Keratinocyte (primary cell): ENCODE measurements around the gene ZNF407. TPM values are rescaled to one million over a fixed set of nuclear protein-coding genes. Genes with fewer than 3 reads are reported as not detected.

Experiments
- DNase-seq: peaks from one replicate; pipeline ENCODE4 v3.0.0-alpha.2; 2011; ENCODE audit warnings: low read depth, missing footprints, low spot score
- FAIRE-seq: peaks from 2 replicates; lab custom pipeline; 2011; peaks lifted over from hg19 to GRCh38; lab: Jason Lieb, UNC
- H2AFZ ChIP-seq: 2 replicates; pipeline ENCODE4 v1.6.0; 2012; ENCODE audit warnings: low read length, control low read depth, inconsistent platforms; ENCODE audit not compliant: control insufficient read depth
- H3K27ac ChIP-seq: 2 replicates; pipeline ENCODE4 v1.5.1; 2011; ENCODE audit warnings: low read length; ENCODE audit not compliant: control insufficient read depth, insufficient read depth
- H3K27me3 ChIP-seq: 3 replicates; pipeline ENCODE4 v1.6.0; 2011; ENCODE audit warnings: low read length; ENCODE audit not compliant: control insufficient read depth, insufficient read depth; ENCODE audit errors: extremely low read depth
- H3K36me3 ChIP-seq, 2 experiments: 2 replicates in 1 of 2; 3 replicates in 1 of 2; pipeline ENCODE4 v1.5.1; 2011; ENCODE audit warnings: low read length in 2 of 2, mild to moderate bottlenecking in 1 of 2; ENCODE audit not compliant: control insufficient read depth in 2 of 2, insufficient read depth in 2 of 2; ENCODE audit errors: extremely low read depth in 1 of 2
- H3K4me1 ChIP-seq: 3 replicates; pipeline ENCODE4 v1.5.1; 2011; ENCODE audit warnings: low read length; ENCODE audit not compliant: control insufficient read depth, insufficient read depth; ENCODE audit errors: extremely low read depth
- H3K4me2 ChIP-seq: 3 replicates; pipeline ENCODE4 v1.6.0; 2011; ENCODE audit warnings: low read depth, low read length; ENCODE audit not compliant: control insufficient read depth, insufficient read depth; ENCODE audit errors: extremely low read depth
- H3K4me3 ChIP-seq, 3 experiments: fragments of 200-600 bp in 1 of 3; sonication (generic) in 1 of 3; 2 replicates in 2 of 3; 3 replicates in 1 of 3; pipeline ENCODE4 v1.5.1; 2011 to 2016; ENCODE audit warnings: low read length in 3 of 3, mild to moderate bottlenecking in 3 of 3, control low read depth in 2 of 3, inconsistent platforms in 1 of 3, low read depth in 1 of 3, mixed read lengths in 1 of 3, mixed run types in 1 of 3, moderate library complexity in 1 of 3; ENCODE audit not compliant: control insufficient read depth in 2 of 3, insufficient read depth in 2 of 3; ENCODE audit errors: extremely low read depth in 1 of 3
- H3K79me2 ChIP-seq: 2 replicates; pipeline ENCODE4 v1.6.0; 2012; ENCODE audit warnings: low read length; ENCODE audit not compliant: control insufficient read depth, insufficient read depth
- H3K9ac ChIP-seq: 3 replicates; pipeline ENCODE4 v1.6.0; 2011; ENCODE audit warnings: low read length; ENCODE audit not compliant: control insufficient read depth, insufficient read depth; ENCODE audit errors: extremely low read depth
- H3K9me1 ChIP-seq: 3 replicates; pipeline ENCODE4 v1.6.0; 2011; ENCODE audit warnings: low read length; ENCODE audit not compliant: control insufficient read depth, insufficient read depth; ENCODE audit errors: extremely low read depth
- H3K9me3 ChIP-seq: 2 replicates; pipeline ENCODE4 v1.5.1; 2012; ENCODE audit warnings: low read depth, low read length; ENCODE audit not compliant: control insufficient read depth
- H4K20me1 ChIP-seq: 3 replicates; pipeline ENCODE4 v1.6.0; 2011; ENCODE audit warnings: low read length; ENCODE audit not compliant: control insufficient read depth, insufficient read depth; ENCODE audit errors: extremely low read depth
- EZH2 ChIP-seq: IDR thresholded peaks from one replicate; pipeline ENCODE4 v1.6.1; 2012; ENCODE audit warnings: inconsistent platforms, mild to moderate bottlenecking, low read length, moderate library complexity
- dilution Hi-C: fragments of 300-500 bp; cut with MboI; formaldehyde crosslinking; loops from one replicate; pipeline ENCODE4 v1.7.0; 2020; ENCODE audit warnings: low sequenced_read_pairs; ENCODE audit not compliant: extremely low pct_ligation_motif_present
- polyA plus RNA-seq, 5 experiments: library from polyadenylated mRNA; depleted of rRNA in 3 of 5; stranded (reverse) in 3 of 5; stranded (forward) in 1 of 5; unstranded in 1 of 5; fragments of >200 nt; gene quantifications; 1 replicate in 1 of 5; 2 replicates in 3 of 5; 3 replicates in 1 of 5; pipeline versions ENCODE4 v1.2.1 to v1.2.3, GENCODE V29; 2011 to 2012; ENCODE audit warnings: missing spikeins in 2 of 5, low read depth in 1 of 5, low replicate concordance in 1 of 5
- TF ChIP-seq, protein P1 (sequence below), 3 experiments: IDR thresholded peaks in 1 of 3; conservative IDR thresholded peaks in 1 of 3; optimal IDR thresholded peaks in 1 of 3; 2 replicates in 2 of 3; 3 replicates in 1 of 3; pipeline versions ENCODE3 to v1.5.1; 2011; ENCODE audit warnings: low read length in 3 of 3, mild to moderate bottlenecking in 3 of 3, moderate library complexity in 2 of 3, control low read depth in 1 of 3, inconsistent platforms in 1 of 3; ENCODE audit not compliant: insufficient read depth in 2 of 3; ENCODE audit errors: extremely low read depth in 1 of 3

The ZNF407 gene
- polyA plus RNA-seq, 1 donor (not counting 4 experiments of a cell fraction or from before 2014, with no cell fraction given), result 3.8 TPM

DNA sequence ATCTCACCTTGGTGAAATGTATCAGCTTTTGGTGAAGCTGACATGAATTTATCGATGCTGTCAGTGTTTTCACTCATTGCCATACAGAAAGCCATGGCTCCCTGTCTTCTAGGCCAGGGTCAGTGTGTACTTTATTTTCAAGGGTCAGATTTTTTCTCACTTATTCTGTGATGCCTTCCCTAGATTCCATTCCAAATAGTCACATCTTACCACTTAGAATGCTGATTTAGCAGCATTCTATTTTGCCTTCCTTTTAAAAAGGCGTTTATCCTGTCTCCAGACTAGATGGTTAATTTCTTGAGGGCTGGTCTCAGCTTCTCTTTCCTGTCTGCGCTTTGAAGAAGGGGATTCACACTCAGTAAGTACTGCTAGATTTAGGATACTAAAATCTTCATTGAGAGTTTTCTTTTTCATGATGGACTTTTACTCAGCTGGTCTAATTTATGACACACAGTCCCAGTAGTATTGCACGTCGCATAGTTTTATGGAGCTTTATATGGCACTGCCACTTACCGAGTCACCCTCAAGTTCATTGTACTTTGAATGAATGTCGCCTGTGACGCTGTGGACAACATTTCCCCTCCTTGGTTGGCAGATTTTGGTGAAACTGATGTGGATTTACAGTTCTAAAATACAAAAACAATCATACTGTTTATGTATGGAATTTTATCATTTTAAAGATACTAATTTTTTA is 194.0 kb downstream of the ZNF407 start:
- Histone ChIP-seq H3K79me2 (no peaks in the 10 kb centered on the region), H3K27ac (no peak overlapping the region), H4K20me1 (no peaks in the 10 kb centered on the region), H3K9me3 (no peaks in the 10 kb centered on the region), H3K36me3 (no peaks in the 10 kb centered on the region), H3K9ac (no peak overlapping the region), H3K4me2 (no peak overlapping the region), H2AFZ (no peak overlapping the region), H3K4me1 (peaks cover 4% of the 10 kb centered on the region), H3K27me3 (no peaks in the 10 kb centered on the region), H3K9me1 (no peaks in the 10 kb centered on the region), H3K4me3 (no peak overlapping the region)
- DNase-seq (no peak), FAIRE-seq (no peak)
- no peak for TF ChIP-seq EZH2
- TF ChIP-seq, protein P1, sequence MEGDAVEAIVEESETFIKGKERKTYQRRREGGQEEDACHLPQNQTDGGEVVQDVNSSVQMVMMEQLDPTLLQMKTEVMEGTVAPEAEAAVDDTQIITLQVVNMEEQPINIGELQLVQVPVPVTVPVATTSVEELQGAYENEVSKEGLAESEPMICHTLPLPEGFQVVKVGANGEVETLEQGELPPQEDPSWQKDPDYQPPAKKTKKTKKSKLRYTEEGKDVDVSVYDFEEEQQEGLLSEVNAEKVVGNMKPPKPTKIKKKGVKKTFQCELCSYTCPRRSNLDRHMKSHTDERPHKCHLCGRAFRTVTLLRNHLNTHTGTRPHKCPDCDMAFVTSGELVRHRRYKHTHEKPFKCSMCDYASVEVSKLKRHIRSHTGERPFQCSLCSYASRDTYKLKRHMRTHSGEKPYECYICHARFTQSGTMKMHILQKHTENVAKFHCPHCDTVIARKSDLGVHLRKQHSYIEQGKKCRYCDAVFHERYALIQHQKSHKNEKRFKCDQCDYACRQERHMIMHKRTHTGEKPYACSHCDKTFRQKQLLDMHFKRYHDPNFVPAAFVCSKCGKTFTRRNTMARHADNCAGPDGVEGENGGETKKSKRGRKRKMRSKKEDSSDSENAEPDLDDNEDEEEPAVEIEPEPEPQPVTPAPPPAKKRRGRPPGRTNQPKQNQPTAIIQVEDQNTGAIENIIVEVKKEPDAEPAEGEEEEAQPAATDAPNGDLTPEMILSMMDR (optimal IDR thresholded peaks at IDR 0.05 in 1 of 3, IDR thresholded peaks at IDR 0.05 in 1 of 3, conservative IDR thresholded peaks at IDR 0.05 in 1 of 3; ENCODE audit: extremely low read depth in 1 of 3, insufficient read depth in 2 of 3, low read length in 3 of 3), result no peak
- dilution Hi-C loops, result no loop called here

DNA sequence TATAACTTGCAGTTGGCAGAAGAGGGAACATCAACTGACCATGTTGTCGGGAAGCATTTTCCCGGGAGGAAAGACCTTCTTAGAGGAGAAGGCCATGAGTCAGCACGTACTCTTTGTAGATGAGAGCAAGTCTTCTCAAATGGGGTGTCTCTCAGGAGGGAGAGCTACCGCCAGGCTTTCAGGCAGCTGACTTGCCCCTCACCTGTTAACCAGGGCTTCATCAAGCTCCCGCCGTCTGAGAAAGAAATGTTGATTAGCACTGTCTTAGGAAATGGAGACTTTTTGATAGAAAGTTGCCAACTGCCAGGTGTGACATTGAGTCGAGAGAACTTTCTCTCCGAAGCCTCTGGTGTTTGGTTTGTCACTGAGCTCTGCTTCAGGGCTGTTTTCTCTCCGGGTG is 196.1 kb downstream of the ZNF407 start:
- Histone ChIP-seq H2AFZ (no peak overlapping the region), H3K36me3 (no peaks in the 10 kb centered on the region), H3K4me1 (peaks cover 17% of the 10 kb centered on the region), H3K4me3 (no peak overlapping the region), H3K4me2 (no peak overlapping the region), H4K20me1 (no peaks in the 10 kb centered on the region), H3K9me3 (no peaks in the 10 kb centered on the region), H3K27ac (no peak overlapping the region), H3K9me1 (no peaks in the 10 kb centered on the region), H3K9ac (no peak overlapping the region), H3K79me2 (no peaks in the 10 kb centered on the region), H3K27me3 (no peaks in the 10 kb centered on the region)
- DNase-seq, result no peak
- dilution Hi-C loops, result no loop called here
- FAIRE-seq, result no peak
- TF ChIP-seq EZH2, result no peak
- TF ChIP-seq, protein P1 (optimal IDR thresholded peaks at IDR 0.05 in 1 of 3, IDR thresholded peaks at IDR 0.05 in 1 of 3, conservative IDR thresholded peaks at IDR 0.05 in 1 of 3; ENCODE audit: extremely low read depth in 1 of 3, insufficient read depth in 2 of 3, low read length in 3 of 3), result no peak
